ENCODE measurements around the gene NAV1. TPM values are rescaled to one million over a fixed set of nuclear protein-coding genes. Genes with fewer than 3 reads are reported as not detected.

Gene NAV1
- total and polyA plus RNA-seq, 2 of the 8 experiments (the other 6 are each of a cell fraction or from before 2014, with no cell fraction given): 9.9 to 42.7 TPM

DNA sequence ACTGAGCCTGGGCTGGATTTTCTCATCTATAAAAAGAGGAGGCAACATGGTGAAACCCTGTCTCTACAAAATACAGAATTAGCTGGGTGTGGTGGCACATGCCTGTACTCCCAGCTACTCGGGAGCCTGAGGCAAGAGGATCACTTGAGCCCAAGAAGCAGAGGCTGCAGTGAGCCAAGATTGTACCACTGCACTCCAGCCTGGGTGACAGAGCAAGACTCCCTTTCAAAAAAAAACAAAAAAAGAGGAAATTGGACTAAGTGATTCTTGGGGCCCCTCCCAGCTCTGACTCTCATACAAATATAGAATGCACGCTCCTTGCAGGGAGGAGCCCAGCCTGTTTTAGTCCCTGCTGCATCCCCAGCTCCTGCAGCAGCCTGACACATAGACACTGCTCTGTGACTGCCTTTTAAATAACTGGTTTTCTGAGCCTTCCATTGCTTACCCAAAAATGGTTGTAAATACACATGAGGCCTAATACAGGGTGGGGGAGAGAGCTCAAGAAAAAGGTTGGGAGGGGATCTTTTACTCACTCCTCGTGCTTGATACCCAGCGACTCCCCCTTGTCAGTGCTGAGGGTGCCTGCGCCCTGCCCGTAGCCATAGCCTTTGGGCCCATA, 49.2 kb upstream of the NAV1 start:
- H2AK5ac ChIP-seq (ENCODE audit: low read depth, low read length): no peak overlapping the region
- H4K20me1 ChIP-seq (replicated peaks in 1 of 2; ENCODE audit: control insufficient read depth in 1 of 2, insufficient read depth in 2 of 2, low read length in 2 of 2): no peaks in the 10 kb centered on the region
- CTCF ChIA-PET (ENCODE audit: partially characterized antibody): interaction anchor here (0.6 to 19.2 kb wide), 7 partner anchors 5 to 229 kb away, joined by 3 to 445 read pairs (median 4); partner anchors contain the start of gene CSRP1
- H3K4me1 ChIP-seq (replicated peaks in 1 of 4; ENCODE audit: control insufficient read depth in 3 of 4, insufficient read depth in 4 of 4, low read length in 3 of 4): peaks cover 0 to 3% (median 0%) of the 10 kb centered on the region in 4 experiments; a peak in 2 of 7 replicates
- H2BK12ac ChIP-seq (ENCODE audit: low read depth, low read length): no peak overlapping the region
- 94% methylated on average over 6 of the region's 6 CpGs; no CpG with 5 or more reads in 1 of the 2 experiments for WGBS, 2 experiments (ENCODE audit: extremely low coverage in 1 of 2, insufficient coverage in 1 of 2, insufficient read length in 1 of 2, insufficient replicate concordance in 2 of 2, low coverage in 1 of 2, low lambda C conversion rate in 2 of 2, missing lambda C conversion rate in 1 of 2)
- H3K27me3 ChIP-seq (replicated peaks in 1 of 4; ENCODE audit: control insufficient read depth in 3 of 4, extremely low read depth in 1 of 4, insufficient read depth in 3 of 4, low read length in 3 of 4): no peaks in the 10 kb centered on the region
- H3K4me3 ChIP-seq (ENCODE audit: extremely low read depth in 1 of 4, insufficient read depth in 2 of 4, low read depth in 3 of 4, low read length in 4 of 4): no peak overlapping the region
- no peak overlapping the region for H2BK5ac ChIP-seq (ENCODE audit: low read depth, low read length)
- no peak overlapping the region for H2BK20ac ChIP-seq (ENCODE audit: low read length)
- H3K56ac ChIP-seq (replicated peaks; ENCODE audit: insufficient read length, low read depth, low read length): no peak overlapping the region
- no peak overlapping the region for H3K4me2 ChIP-seq (ENCODE audit: insufficient read depth in 1 of 2, low read depth in 2 of 2, low read length in 2 of 2)
- H3K9me3 ChIP-seq (ENCODE audit: insufficient read depth in 2 of 2, low read depth in 1 of 2, low read length in 1 of 2): no peaks in the 10 kb centered on the region
- no peak overlapping the region for H3K18ac ChIP-seq (ENCODE audit: extremely low read depth, low read length)
- no peak overlapping the region for H3K4ac ChIP-seq (replicated peaks; ENCODE audit: insufficient read length, low read depth, low read length)
- POLR2A ChIA-PET (ENCODE audit: partially characterized antibody): interaction anchor here (0.6 to 1.1 kb wide), 3 partner anchors 12 to 378 kb away, joined by 3 read pairs; no protein-coding TSS in a partner anchor
- H4K91ac ChIP-seq (replicated peaks; ENCODE audit: insufficient read length, low read length): no peak overlapping the region
- H4K8ac ChIP-seq (ENCODE audit: extremely low read depth, insufficient read depth, low read length): no peak overlapping the region
- no peak overlapping the region for H2AFZ ChIP-seq (ENCODE audit: low read length)
- no peak overlapping the region for H3K23ac ChIP-seq (ENCODE audit: insufficient read length)
- H3K79me2 ChIP-seq (ENCODE audit: control insufficient read depth in 1 of 2, insufficient read depth in 2 of 2, low read length in 2 of 2): no peaks in the 10 kb centered on the region
- no peak overlapping the region; a peak in 1 of 7 replicates for H3K9ac ChIP-seq (replicated peaks in 1 of 4; ENCODE audit: extremely low read depth in 1 of 4, low read depth in 3 of 4, low read length in 3 of 4)
- H3K79me1 ChIP-seq (ENCODE audit: low read depth, low read length): no peaks in the 10 kb centered on the region
- DNase-seq (ENCODE audit: low read depth in 1 of 2, low spot score in 2 of 2): no peak
- H3K27ac ChIP-seq (ENCODE audit: low read depth, low read length): no peak overlapping the region
- H2BK120ac ChIP-seq (replicated peaks; ENCODE audit: low read depth, low read length): no peak overlapping the region
- no peak overlapping the region for H3K14ac ChIP-seq (ENCODE audit: insufficient read length)
- H3K36me3 ChIP-seq (ENCODE audit: control insufficient read depth in 2 of 4, insufficient read depth in 4 of 4, low read length in 3 of 4): no peaks in the 10 kb centered on the region; a peak in 1 of 8 replicates
- H4K5ac ChIP-seq (ENCODE audit: insufficient read length, low read depth, low read length): no peak overlapping the region
- no peaks in the 10 kb centered on the region for H3K23me2 ChIP-seq (ENCODE audit: low read depth, low read length)
- no peak overlapping the region for H2BK15ac ChIP-seq (ENCODE audit: low read length)
- FAIRE-seq: no peak
- TF ChIP-seq RBBP5 (IDR thresholded peaks at IDR 0.05; ENCODE audit: borderline replicate concordance, low read depth, low read length) (no peak), EGR1 (IDR thresholded peaks at IDR 0.05; ENCODE audit: borderline replicate concordance, low read depth, low read length) (no peak), GABPA (IDR thresholded peaks at IDR 0.05; ENCODE audit: borderline replicate concordance, insufficient read depth, low read length) (no peak), EZH2 (IDR thresholded peaks at IDR 0.05; ENCODE audit: low read depth, low read length, severe bottlenecking) (no peak), CREB1 (IDR thresholded peaks at IDR 0.05) (no peak), HDAC6 (IDR thresholded peaks at IDR 0.05; ENCODE audit: low read depth, low read length) (no peak), CHD1 (IDR thresholded peaks at IDR 0.05; ENCODE audit: low read depth, low read length) (no peak), ASH2L (IDR thresholded peaks at IDR 0.05; ENCODE audit: low read length) (no peak), CBX8 (IDR thresholded peaks at IDR 0.05; ENCODE audit: borderline replicate concordance, low read depth, low read length) (no peak), HDAC2 (IDR thresholded peaks at IDR 0.05; ENCODE audit: borderline replicate concordance in 1 of 2, low read depth in 2 of 2, low read length in 2 of 2) (no peak)
- TF ChIP-seq, protein P1, sequence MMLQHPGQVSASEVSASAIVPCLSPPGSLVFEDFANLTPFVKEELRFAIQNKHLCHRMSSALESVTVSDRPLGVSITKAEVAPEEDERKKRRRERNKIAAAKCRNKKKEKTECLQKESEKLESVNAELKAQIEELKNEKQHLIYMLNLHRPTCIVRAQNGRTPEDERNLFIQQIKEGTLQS (IDR thresholded peaks at IDR 0.05; ENCODE audit: insufficient read depth, low read depth, low read length): no peak

Data from H1 (cell line).